GM18520 (cell line): ENCODE measurements around the gene COL1A1.

ENCODE experiments used
- ATAC-seq: cut with Tn5 transposase; IDR thresholded peaks from one replicate; pipeline ENCODE4 v1.9.1; 2021; ENCODE audit not compliant: unreplicated experiment

Gene COL1A1

GRCh38 chr17:50161023-50161910 is 40.2 kb downstream of the COL1A1 start:
- peak; percentile 84 for ATAC-seq

GRCh38 chr17:50157891-50158290 is 43.5 kb downstream of the COL1A1 start:
- no peak for ATAC-seq

- ATAC-seq = no peak
Measured at GRCh38 chr17:50155115-50155819, 46.2 kb downstream of the COL1A1 start.

GRCh38 chr17:50154604-50155003 is 46.8 kb downstream of the COL1A1 start:
- no peak for ATAC-seq

GRCh38 chr17:50153650-50154575 is 47.5 kb downstream of the COL1A1 start:
- no peak for ATAC-seq

- ATAC-seq = no peak
Measured at GRCh38 chr17:50152736-50153135, 48.7 kb downstream of the COL1A1 start.

- ATAC-seq = no peak
Measured at GRCh38 chr17:50151937-50152547, 49.4 kb downstream of the COL1A1 start.

- ATAC-seq = peak; percentile 34
Measured at GRCh38 chr17:50151041-50151936, 50.1 kb downstream of the COL1A1 start.

GRCh38 chr17:50150354-50151040 is 50.9 kb downstream of the COL1A1 start, which contains the start of gene PPP1R9B:
TSS of gene PPP1R9B (minus strand) at chr17:50150677. CDS start at chr17:50150513, 164 bp downstream.
- ATAC-seq = no peak

GRCh38 chr17:50149417-50150353 is 51.7 kb downstream of the COL1A1 start:
- ATAC-seq = no peak

- ATAC-seq = no peak
Measured at GRCh38 chr17:50149091-50149416, 52.4 kb downstream of the COL1A1 start.

- ATAC-seq = peak; percentile 27
Measured at GRCh38 chr17:50148226-50149090, 53.0 kb downstream of the COL1A1 start.

- ATAC-seq = no peak
Measured at GRCh38 chr17:50147841-50148225, 53.6 kb downstream of the COL1A1 start.

- ATAC-seq = no peak
Measured at GRCh38 chr17:50146927-50147665, 54.3 kb downstream of the COL1A1 start.

GRCh38 chr17:50146230-50146926 is 55.1 kb downstream of the COL1A1 start:
- ATAC-seq = no peak
